Posterior cingulate gyrus (tissue), 11 donors: ENCODE results near the gene NOS1AP.

Experiments used
- DNase-seq, 10 donors: peaks; one replicate each; pipeline versions ENCODE4 v3.0.0 to v3.0.0-alpha.2; 2020 to 2021; ENCODE audit warnings: mixed read lengths in 3 of 10
- intact Hi-C: fragments of 100-400 bp; cut with DNase I; formaldehyde crosslinking; loops from one replicate; pipeline ENCODE4 v1.15.1; 2023

NOS1AP gene

GRCh38 chr1:162372159-162373071 lies 302.9 kb downstream of the NOS1AP start:
- peak in 1 of 10 donors; percentile 68 for DNase-seq
- intact Hi-C loops, result no loop called here

GRCh38 chr1:162373072-162373427 lies 303.6 kb downstream of the NOS1AP start:
- DNase-seq, result no peak
- intact Hi-C loops, result no loop called here

GRCh38 chr1:162373541-162374260 lies 304.2 kb downstream of the NOS1AP start:
- intact Hi-C loops, result no loop called here
- DNase-seq, result no peak

- DNase-seq, result no peak
- intact Hi-C loops, result no loop called here
Measured at GRCh38 chr1:162374406-162374805, 304.9 kb downstream of the NOS1AP start.

- intact Hi-C loops, result no loop called here
- no peak for DNase-seq
Measured at GRCh38 chr1:162375463-162375862, 306.0 kb downstream of the NOS1AP start.

GRCh38 chr1:162376691-162377090 lies 307.2 kb downstream of the NOS1AP start, which contains the start of gene SPATA46:
Gene SPATA46 (minus strand): TSS chr1:162376854. CDS start chr1:162376790, 64 bp downstream.
- no peak for DNase-seq
- intact Hi-C loops, result no loop called here

GRCh38 chr1:162380061-162380846 lies 310.8 kb downstream of the NOS1AP start:
- DNase-seq, result no peak
- intact Hi-C loops, result no loop called here

- DNase-seq, result no peak
Measured at GRCh38 chr1:162381383-162381782, 311.9 kb downstream of the NOS1AP start, which contains the start of gene C1orf226. Gene C1orf226 (plus strand): TSS chr1:162381728. CDS start chr1:162381902, 174 bp downstream.

GRCh38 chr1:162381941-162382750 lies 312.7 kb downstream of the NOS1AP start:
- intact Hi-C loops, result no loop called here
- no peak for DNase-seq

More at GRCh38 chr1:162381383-162381782, 311.9 kb downstream of the NOS1AP start, which contains the start of gene C1orf226:
- intact Hi-C loops, result no loop called here

- DNase-seq, result no peak
Measured at GRCh38 chr1:162383091-162383490, 313.6 kb downstream of the NOS1AP start.

GRCh38 chr1:162383516-162383915 lies 314.0 kb downstream of the NOS1AP start:
- no peak for DNase-seq
- intact Hi-C loops, result no loop called here

More at GRCh38 chr1:162383091-162383490, 313.6 kb downstream of the NOS1AP start:
- intact Hi-C loops, result no loop called here

GRCh38 chr1:162384116-162384515 lies 314.6 kb downstream of the NOS1AP start:
- intact Hi-C loops, result no loop called here
- DNase-seq, result no peak

GRCh38 chr1:162384601-162385279 lies 315.2 kb downstream of the NOS1AP start:
- intact Hi-C loops, result no loop called here
- DNase-seq, result no peak

GRCh38 chr1:162385280-162385623 lies 315.8 kb downstream of the NOS1AP start:
- intact Hi-C loops, result no loop called here
- no peak for DNase-seq

- no peak for DNase-seq
- intact Hi-C loops, result no loop called here
Measured at GRCh38 chr1:162385702-162386101, 316.2 kb downstream of the NOS1AP start.

GRCh38 chr1:162386292-162387225 lies 317.1 kb downstream of the NOS1AP start:
- intact Hi-C loops, result no loop called here
- no peak for DNase-seq

GRCh38 chr1:162387226-162388082 lies 318.0 kb downstream of the NOS1AP start:
- intact Hi-C loops, result no loop called here

More at GRCh38 chr1:162387226-162388082, 318.0 kb downstream of the NOS1AP start:
- DNase-seq, result no peak
